ENCODE data around the gene LEPROT.

DNA sequence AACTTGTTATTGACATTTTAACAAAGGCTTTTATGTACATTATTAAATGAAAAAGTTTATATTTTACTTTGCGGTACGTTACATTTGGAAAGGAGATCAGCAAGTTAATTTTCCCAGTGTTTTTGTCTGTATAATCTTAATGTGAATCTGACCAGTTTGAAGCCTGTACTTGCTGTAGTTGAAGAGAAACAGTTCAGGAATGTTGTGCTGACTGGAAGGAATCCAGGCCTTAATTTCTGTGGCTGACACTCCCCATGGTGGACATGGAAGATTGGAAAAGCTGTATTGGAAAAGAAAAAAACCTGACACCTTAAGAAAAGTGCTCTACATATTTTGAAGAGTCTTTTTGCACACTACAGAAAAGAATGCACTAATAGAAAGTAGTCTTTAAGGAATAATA is 15.5 kb downstream of the LEPROT start:
- TF ChIP-seq, protein P1, sequence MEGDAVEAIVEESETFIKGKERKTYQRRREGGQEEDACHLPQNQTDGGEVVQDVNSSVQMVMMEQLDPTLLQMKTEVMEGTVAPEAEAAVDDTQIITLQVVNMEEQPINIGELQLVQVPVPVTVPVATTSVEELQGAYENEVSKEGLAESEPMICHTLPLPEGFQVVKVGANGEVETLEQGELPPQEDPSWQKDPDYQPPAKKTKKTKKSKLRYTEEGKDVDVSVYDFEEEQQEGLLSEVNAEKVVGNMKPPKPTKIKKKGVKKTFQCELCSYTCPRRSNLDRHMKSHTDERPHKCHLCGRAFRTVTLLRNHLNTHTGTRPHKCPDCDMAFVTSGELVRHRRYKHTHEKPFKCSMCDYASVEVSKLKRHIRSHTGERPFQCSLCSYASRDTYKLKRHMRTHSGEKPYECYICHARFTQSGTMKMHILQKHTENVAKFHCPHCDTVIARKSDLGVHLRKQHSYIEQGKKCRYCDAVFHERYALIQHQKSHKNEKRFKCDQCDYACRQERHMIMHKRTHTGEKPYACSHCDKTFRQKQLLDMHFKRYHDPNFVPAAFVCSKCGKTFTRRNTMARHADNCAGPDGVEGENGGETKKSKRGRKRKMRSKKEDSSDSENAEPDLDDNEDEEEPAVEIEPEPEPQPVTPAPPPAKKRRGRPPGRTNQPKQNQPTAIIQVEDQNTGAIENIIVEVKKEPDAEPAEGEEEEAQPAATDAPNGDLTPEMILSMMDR (IDR thresholded peaks at IDR 0.05; ENCODE audit: low read depth, low read length, poor library complexity, severe bottlenecking) = no peak
- no peak for TF ChIP-seq EZH2phosphoT487 (IDR thresholded peaks at IDR 0.05; ENCODE audit: borderline replicate concordance, low read length)

All from DOHH2 (cell line).